NCI-H1930 (cell line): ENCODE data around the gene CAMKK2.
"Not testable (repeated sequence)": the region's sequence is repeated elsewhere in the genome, so short reads cannot be mapped to it uniquely, and the experiment has no call there.

Experiments used
- DNase-seq, 2 experiments: peaks; one replicate each; lab custom pipeline; 2025; lab: John Stamatoyannopoulos, UW

The CAMKK2 gene

GRCh38 chr12:121223292-121224285 lies 72.9 kb downstream of the CAMKK2 start:
- no peak for DNase-seq

- DNase-seq: no peak
Observed at GRCh38 chr12:121222847-121223246, 73.7 kb downstream of the CAMKK2 start.

- no peak for DNase-seq
Observed at GRCh38 chr12:121219353-121219986, 77.0 kb downstream of the CAMKK2 start.

GRCh38 chr12:121218588-121219352 lies 77.7 kb downstream of the CAMKK2 start:
- DNase-seq: no peak

GRCh38 chr12:121217761-121218160 lies 78.7 kb downstream of the CAMKK2 start:
- DNase-seq: no peak

- no peak for DNase-seq
Observed at GRCh38 chr12:121217063-121217462, 79.4 kb downstream of the CAMKK2 start.

- no peak for DNase-seq
Observed at GRCh38 chr12:121216102-121216501, 80.4 kb downstream of the CAMKK2 start.

GRCh38 chr12:121214855-121215745 lies 81.4 kb downstream of the CAMKK2 start:
- no peak for DNase-seq

- no peak for DNase-seq
Observed at GRCh38 chr12:121214166-121214777, 82.2 kb downstream of the CAMKK2 start.

- no peak for DNase-seq
Observed at GRCh38 chr12:121212875-121213274, 83.6 kb downstream of the CAMKK2 start.

- DNase-seq: peak; percentile 79 to 88
Observed at GRCh38 chr12:121209624-121210572, 86.6 kb downstream of the CAMKK2 start, which contains the start of gene P2RX4. P2RX4 (plus strand) TSS chr12:121210129; CDS start chr12:121210165, 36 bp downstream.

- no peak for DNase-seq
Observed at GRCh38 chr12:121209221-121209620, 87.3 kb downstream of the CAMKK2 start.

- DNase-seq: not testable (repeated sequence)
Observed at GRCh38 chr12:121208571-121208970, 87.9 kb downstream of the CAMKK2 start.

GRCh38 chr12:121205491-121205890 lies 91.0 kb downstream of the CAMKK2 start:
- no peak for DNase-seq

- DNase-seq: no peak
Observed at GRCh38 chr12:121203482-121203881, 93.0 kb downstream of the CAMKK2 start.

GRCh38 chr12:121202407-121203355 lies 93.8 kb downstream of the CAMKK2 start:
- no peak for DNase-seq

GRCh38 chr12:121201140-121201539 lies 95.4 kb downstream of the CAMKK2 start:
- not testable (repeated sequence) for DNase-seq

GRCh38 chr12:121198949-121199348 lies 97.6 kb downstream of the CAMKK2 start:
- DNase-seq: no peak
